GM12892 (cell line): Measurements from ENCODE around the gene CD99.
"Not testable (repeated sequence)": the region's sequence is repeated elsewhere in the genome, so short reads cannot be mapped to it uniquely, and the experiment has no call there.

Experiments
- POLR2A ChIP-seq: IDR thresholded peaks from 2 replicates; pipeline ENCODE4 v1.6.1; 2011; ENCODE audit warnings: low read depth, low read length, control low read depth
- POLR2AphosphoS5 ChIP-seq: IDR thresholded peaks from 2 replicates; pipeline ENCODE4 v1.6.1; 2011; ENCODE audit warnings: low read depth, low read length, control low read depth
- TAF1 ChIP-seq: IDR thresholded peaks from 2 replicates; pipeline ENCODE4 v1.6.1; 2011; ENCODE audit warnings: low read depth, mild to moderate bottlenecking, control low read depth, low read length, borderline replicate concordance

DNA sequence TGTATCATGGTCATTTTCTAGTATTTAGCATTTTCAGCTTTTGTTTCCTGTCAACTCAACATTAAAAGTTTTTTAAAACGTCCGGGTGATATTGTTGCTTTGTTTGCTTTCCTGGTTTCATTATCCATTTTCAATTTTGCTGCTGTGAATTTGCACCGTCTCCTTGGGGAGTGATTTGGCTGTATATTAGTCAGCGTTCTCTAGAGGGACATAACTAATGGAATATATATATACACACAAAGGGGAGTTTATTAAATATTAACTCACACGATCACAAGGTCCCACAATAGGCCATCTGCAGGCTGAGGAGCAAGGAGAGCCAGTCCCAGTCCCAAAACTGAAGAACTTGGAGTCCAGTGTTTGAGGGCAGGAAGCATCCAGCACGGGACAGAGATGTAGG, 55.2 kb downstream of the CD99 start:
- not testable (repeated sequence) for TF ChIP-seq POLR2A, POLR2AphosphoS5, TAF1
